ENCODE data around the gene VPS37D.
"Not testable (repeated sequence)": the region's sequence is repeated elsewhere in the genome, so short reads cannot be mapped to it uniquely, and the experiment has no call there.

Gene VPS37D

DNA sequence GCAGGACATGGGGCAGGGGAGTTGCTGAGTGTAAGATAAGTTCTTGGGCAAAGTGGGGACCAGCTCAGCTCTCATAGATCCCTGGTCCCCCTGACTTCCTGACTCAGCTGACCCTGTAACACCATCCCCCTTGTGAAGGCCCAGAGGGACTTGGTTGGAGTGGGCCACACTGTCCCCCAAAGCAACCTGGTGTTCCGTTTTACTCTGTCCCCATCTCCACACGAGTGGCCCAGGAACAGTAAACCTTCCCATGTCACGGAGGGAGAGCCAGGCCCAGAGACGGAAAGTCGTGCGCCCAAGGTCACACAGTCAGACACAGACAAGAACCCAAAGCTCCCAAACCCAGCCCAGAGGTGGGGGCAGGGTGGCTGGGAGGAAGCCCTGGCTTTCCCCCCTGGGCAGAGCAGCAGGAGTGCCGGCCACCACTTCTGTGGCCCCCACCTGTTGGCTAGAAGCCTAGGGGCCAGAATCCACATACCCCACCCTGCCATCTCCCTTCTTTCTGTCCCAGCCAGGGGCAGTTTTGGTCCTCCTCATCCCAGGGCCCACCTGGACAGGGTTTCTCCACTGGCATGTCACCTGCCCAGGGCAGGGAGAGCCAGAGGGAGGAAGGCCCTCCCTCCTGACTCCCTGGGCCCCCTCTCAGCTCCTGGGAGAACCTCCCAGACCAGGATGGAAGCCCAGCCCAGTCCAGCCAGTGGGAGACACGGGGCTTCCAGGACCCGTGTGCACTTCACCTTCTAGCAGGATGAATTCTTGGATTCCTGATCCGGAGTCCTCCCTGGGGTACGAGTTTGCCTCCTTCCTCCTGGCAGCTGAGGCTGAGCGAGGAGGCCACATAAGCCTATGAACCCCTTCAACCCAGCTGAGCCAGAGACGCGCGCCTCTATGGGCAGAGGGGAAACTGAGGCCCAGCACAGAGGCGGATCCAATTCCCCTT is 20.6 kb upstream of the VPS37D start:
- DNase-seq = no peak

DNA sequence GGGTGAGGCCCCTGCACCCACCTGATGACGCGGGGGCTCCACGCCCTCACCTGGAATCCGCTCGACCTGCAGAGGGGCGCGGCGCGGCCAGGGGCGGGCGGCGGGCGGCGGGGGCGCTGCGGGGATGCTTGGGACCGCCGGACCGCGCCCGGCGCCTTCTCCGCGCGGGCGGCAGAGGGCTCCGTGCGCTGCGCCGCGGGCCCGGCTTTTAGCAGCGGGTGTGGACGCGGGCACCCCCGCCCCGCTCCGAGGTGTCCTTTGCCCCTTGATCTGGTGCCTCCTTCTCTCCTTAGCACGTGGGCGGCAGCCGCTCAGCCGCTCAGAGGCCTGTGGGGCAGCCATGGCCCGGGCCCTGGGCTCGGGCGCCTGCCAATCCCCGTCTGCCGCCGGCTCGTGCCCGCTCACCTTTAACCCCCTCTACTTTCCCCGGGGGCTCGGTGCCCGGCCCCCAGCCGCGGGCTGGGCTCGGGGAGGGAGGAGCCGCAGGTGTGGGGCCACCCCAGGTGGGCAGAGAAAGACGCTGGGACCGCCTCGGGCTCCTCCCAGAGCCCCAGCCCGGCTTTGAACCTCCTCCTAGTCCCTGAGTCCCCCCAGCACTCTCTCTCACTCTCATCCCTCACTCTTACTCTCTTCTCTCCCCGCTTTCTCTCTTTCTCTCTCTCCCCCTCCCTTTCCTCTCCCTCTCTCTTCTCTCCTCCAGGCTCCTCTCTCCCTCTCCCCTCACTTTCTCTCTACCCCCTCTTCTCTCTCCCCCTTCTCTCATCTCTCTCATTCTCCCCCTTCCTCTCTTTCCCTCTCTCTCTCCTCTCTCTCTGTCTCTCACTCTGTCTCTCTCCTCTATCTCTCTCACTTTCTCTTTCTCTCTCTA is 19.7 kb upstream of the VPS37D start:
- no peak for DNase-seq

DNA sequence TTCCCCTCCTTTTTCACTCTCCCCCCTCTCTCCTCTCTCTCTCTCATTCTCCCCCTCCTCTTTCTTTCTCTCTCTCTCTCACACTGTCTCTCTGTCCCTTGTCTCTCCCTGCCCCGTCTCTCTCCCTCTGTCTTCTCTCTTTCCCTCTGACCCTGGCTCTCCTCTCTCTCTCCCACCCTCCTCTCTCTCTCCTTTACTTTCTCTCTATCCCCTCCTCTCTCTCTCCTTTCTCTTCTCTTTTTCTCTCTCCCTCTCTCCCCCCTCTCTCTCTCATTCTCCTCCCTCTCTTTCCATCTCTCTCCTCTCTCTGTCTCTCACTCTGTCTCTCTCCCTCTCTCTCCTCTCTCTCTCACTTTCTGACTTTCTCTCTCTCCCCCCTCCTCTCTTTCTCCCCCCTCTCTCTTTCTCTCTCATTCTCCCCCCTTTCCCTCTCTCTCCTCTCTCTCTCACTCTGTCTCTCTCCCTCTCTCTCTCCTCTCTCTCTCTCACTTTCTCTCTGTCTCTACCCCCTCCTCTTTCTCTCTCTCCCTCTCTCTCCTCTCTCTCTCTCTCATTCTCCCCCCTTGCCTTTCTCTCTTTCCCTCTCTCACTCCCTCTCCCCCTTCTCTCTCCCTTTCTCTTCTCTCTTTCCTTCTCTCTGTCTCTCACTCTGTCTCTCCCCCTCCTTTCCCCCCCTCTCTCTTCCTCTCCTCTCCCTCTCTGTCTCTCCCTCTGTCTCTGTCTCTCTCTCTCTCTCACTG is 18.9 kb upstream of the VPS37D start:
- DNase-seq = no peak

GRCh38 chr7:73649576-73649975 is 18.1 kb upstream of the VPS37D start:
- no peak for DNase-seq

DNA sequence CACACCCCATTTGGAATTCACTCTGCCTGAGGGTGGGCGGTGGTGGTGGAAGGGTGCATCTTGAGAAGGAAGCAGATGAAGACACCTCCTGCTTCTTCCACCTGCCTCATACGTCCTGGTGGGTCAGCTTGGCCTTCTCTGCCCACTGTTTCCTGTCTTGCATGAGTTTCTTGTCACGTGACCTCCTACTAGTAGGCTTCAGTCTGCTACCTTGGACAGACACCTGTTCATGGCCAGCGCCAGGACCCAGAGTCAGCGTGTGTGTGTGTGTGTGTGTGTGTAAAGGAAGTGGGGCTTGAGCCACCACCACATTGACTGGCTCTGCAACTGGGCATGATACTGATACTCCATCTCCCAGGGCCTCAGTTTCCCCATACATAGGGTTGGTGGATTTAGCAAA is 17.1 kb upstream of the VPS37D start:
- DNase-seq = no peak

DNA sequence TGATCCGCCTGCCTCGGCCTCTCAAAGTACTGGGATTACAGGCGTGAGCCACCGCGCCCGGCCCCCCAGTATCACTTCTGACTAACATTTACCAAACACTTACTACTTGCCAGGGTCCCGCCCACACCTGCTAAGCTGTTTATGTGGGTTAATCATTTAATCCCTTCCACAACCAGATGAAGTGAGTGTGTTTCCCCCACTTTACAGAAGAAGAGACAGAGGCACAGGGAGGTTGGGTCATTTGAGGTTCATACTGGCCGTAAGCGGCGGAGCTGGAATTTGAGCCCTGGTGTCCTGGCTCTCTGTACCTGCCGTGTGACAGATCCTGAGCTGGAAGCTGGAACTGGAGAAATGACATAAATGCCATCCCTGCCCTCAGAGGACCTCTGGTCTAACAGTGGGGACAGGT is 15.1 kb upstream of the VPS37D start:
- DNase-seq = no peak

DNA sequence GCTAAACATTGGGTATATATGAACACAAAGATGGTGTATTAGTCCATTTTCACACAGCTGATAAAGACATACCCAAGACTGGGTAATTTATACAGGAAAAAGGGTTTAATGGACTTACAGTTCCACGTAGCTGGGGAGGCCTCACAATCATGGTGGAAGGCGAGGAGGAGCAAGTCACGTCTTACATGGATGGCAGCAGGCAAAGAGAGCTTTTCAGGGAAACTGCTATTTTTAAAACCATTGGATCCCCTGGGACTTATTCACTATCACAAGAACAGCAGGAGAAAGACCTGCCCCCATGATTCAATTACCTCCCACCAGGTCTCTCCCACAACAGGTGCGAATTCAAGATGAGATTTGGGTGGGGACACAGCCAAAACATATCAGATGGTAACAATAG is 12.3 kb upstream of the VPS37D start:
- DNase-seq = not testable (repeated sequence)

GRCh38 chr7:73659983-73660382 is 7.6 kb upstream of the VPS37D start:
- no peak for DNase-seq

DNA sequence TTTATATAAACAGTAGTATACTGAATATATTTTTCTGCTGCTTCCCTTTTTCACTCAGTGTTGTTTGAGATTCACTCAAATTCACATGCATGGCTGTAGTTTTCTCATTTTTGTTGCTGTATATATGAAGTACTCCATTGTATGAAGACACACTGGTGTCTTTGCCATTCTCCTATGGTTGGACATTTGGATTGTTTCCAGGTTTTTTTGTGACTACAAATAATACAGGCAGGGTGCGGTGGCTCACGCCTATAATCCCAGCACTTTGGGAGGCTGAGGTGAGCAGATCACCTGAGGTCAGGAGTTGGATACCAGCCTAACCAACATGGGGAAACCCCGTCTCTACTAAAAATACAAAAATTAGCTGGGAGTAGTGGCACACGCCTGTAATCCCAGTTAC is 7.0 kb upstream of the VPS37D start:
- DNase-seq = not testable (repeated sequence)

- DNase-seq = no peak
Observed at GRCh38 chr7:73663033-73663432, 4.6 kb upstream of the VPS37D start.

- no peak for DNase-seq
Observed at GRCh38 chr7:73668103-73668885, 663 bp downstream of the VPS37D start.

DNA sequence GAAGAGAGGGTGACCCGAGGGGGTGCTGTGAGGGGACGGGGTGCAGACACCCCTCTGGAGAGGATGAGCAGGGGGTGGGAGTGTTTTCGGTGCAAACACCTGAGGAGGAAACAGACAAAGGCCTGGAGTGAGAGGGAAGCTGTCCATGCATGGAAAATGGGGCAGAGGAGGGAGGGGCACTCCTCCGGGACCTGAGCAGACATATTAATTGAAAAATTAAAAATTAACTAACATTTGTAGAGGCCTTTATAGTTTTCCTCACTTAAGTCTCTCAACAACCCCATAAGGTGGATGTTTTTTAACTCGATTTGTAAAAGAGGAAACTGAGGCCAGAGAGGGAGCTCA is 1.2 kb downstream of the VPS37D start:
- DNase-seq = no peak

- no peak for DNase-seq
Observed at GRCh38 chr7:73669288-73669701, 1.7 kb downstream of the VPS37D start.

- DNase-seq = no peak
Observed at GRCh38 chr7:73669858-73670385, 2.3 kb downstream of the VPS37D start.

DNA sequence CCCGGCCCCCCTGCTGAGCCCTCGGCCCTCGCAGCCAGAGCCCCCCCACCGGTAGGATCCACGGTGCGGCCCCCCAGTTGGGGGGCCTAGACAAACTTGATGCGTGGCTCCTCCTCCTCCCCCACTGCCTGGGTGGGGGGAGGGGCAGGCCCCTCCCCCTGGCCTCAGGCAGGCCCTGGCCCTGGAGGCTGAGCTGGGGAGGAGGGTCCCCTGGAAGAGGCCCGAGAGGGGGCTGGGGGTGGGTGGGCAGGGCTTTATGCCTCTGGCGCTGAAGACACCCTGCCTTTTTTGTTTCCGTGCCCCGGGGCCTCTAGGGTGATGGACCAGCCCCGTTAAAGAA is 3.7 kb downstream of the VPS37D start:
- DNase-seq = no peak

DNA sequence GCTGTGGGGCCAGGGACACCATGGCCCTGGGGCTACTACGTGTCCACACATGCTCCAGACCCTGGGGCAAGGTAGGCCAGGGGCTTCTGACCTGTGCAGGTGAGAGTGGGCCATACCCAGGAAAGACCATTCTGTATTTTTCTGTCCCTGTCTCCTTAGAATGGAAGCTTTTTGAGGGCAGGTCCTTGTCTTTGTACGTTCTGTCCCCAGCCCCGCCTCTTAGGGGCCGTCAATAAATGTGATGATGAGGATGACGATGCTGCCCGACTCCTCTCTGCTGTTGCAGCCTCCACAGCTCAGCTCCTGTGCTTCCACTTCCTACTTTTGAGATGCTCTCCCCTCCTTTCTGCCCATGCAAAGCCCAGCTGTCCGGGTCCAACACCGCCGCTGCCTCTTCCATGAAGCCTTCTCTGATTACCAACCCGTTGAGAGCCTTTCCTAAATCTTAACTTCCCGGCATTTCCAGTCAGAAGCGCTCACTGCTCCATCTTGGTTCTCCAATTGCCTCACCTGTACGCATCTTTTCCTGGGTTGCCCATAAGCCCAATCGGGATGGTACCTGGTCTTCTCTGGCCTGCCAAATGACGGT is 4.3 kb downstream of the VPS37D start:
- DNase-seq = no peak

DNA sequence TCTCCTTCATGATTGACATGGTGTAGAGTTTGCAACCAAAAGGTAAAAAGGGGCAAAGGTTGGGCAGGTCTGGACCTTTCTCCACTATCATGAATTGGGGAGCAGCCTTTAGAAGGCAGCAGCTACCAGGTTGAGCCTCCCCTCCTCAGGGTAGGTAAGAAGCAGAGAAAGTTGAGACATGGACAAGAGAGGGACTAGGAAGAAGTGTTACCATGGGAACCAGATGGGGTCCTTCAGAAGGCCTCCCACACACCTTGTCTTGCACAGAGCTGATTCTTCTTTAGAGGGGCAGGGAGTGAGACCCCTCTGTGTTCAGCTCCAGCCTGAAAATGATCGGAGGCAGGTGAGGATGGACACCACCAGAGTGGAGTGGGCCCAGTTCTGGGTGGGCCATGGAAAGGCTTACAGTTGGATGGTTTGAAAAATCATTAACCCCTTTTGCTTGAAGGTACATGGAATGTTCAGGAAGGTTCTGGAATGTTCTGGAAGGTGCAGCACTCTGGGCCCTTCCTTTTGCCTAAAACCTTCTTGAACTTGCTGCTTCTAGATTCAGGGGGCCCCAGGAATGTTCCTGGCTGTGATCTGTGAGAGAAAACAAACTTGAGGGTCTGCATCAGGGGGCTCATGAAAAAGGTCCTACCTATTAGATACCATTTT is 7.0 kb downstream of the VPS37D start:
- no peak for DNase-seq

GRCh38 chr7:73676062-73676461 is 8.4 kb downstream of the VPS37D start:
- not testable (repeated sequence) for DNase-seq

DNA sequence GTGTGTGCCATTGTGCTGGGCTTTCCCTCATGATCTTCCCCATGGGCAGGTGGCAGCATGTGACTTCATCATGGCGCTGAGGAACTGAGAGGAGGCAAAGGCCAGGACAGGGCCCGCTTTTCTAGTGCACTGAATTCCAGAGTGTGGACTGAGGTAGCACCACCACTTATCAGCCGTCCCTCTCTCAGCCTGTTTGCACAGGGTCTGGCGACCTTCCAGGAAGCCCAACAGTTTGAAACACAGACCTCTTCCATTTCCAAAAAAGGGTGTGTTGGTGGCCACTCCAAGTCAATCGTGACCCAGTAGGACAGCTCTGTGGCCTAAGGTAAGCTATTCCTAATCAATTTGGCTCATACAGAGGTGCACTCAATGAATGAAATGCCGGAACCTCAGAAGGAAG is 11.2 kb downstream of the VPS37D start:
- DNase-seq = no peak

GRCh38 chr7:73679709-73680108 is 12.1 kb downstream of the VPS37D start:
- no peak for DNase-seq

DNA sequence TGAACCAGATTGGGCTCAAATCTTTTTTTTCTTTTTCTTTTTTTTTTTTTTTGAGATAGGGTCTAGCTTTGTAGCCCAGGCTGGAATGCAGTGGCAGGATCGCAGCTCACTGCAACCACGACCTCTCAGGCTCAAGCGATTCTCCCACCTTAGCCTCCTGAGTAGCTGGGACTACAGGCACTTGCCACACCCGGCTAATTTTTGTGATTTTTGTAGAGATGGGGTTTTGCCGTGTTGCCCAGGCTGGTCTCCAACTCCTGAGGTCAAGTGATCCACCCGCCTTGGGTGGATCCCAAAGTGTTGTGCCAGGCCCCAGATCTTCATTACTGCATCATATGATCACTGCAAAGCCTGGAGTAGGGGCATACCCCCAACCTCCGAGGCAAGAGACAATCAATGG is 12.9 kb downstream of the VPS37D start:
- DNase-seq = no peak
